Camera-type eye (tissue), 1 donor: ENCODE data around the gene NQO2. TPM values are rescaled to one million over a fixed set of nuclear protein-coding genes. Genes with fewer than 3 reads are reported as not detected.

Experiments used
- total RNA-seq: library from RNA; depleted of rRNA; stranded (reverse); fragments of >200 nt; gene quantifications from one replicate; pipeline ENCODE4 v1.2.3, GENCODE V29; 2014

Gene NQO2
- 9.5 TPM for total RNA-seq

GRCh38 chr6:2999618-3000557 lies at the start of gene NQO2:
Gene NQO2 (plus strand): TSS chr6:2999894. CDS start chr6:3006553, 6,659 bp downstream.

GRCh38 chr6:2971420-2972218 lies 28.1 kb upstream of the NQO2 start, which contains the start of gene SERPINB6:
Gene SERPINB6 (minus strand): TSS chr6:2971567. CDS start chr6:2959332, 12,235 bp downstream.

GRCh38 chr6:3068329-3069214 lies 68.9 kb downstream of the NQO2 start, which contains the start of gene RIPK1:
Gene RIPK1 (plus strand): TSS chr6:3068494. CDS start chr6:3076824, 8,330 bp downstream.

Other genes with a start within 250 kb of the NQO2 start
- gene MYLK4, start 249.0 kb upstream of the NQO2 start, total RNA-seq, result 9.9 TPM
- 82.3 TPM for gene WRNIP1, start 234.5 kb upstream of the NQO2 start, total RNA-seq
- gene SERPINB1, start 158.0 kb upstream of the NQO2 start, total RNA-seq, result 25.7 TPM
- 12.8 TPM for gene SERPINB9, start 96.6 kb upstream of the NQO2 start, total RNA-seq
- 87.5 TPM for gene SERPINB6, start 28.3 kb upstream of the NQO2 start, total RNA-seq
- 23.1 TPM for gene RIPK1, start 68.6 kb downstream of the NQO2 start, total RNA-seq
- gene BPHL, start 118.8 kb downstream of the NQO2 start, total RNA-seq, result 19.8 TPM
- 209 TPM for gene TUBB2A, start 157.7 kb downstream of the NQO2 start, total RNA-seq
- gene TUBB2B, start 227.8 kb downstream of the NQO2 start, total RNA-seq, result 434 TPM